GM12873 (cell line): ENCODE data around the gene CCR6.

Experiments used
- TF ChIP-seq, protein P1 (sequence below): IDR thresholded peaks from 2 replicates; pipeline ENCODE4 v1.5.1; 2012; ENCODE audit warnings: low read depth, mild to moderate bottlenecking, moderate library complexity, low read length, control low read depth; ENCODE audit not compliant: insufficient read depth; ENCODE audit errors: missing control alignments

CCR6 gene

DNA sequence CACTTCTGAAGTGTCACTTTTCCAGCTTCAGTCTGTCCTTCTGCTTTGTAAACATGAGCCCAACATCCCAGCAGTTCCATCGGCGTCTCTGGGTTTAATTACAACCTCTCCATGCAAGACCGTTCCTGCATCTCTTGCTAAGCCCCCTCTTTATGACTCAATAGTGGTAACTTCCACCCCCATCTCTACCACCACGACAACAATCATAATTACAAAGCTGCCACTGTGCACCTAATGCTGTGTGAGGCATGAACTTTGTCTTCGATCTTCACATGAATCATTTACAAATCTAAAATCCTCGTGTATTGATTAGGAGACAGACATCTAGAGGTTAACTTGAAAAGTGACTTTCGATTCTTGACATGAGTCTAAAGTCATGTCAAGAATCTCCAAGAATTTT is 4.9 kb upstream of the CCR6 start:
- TF ChIP-seq, protein P1, sequence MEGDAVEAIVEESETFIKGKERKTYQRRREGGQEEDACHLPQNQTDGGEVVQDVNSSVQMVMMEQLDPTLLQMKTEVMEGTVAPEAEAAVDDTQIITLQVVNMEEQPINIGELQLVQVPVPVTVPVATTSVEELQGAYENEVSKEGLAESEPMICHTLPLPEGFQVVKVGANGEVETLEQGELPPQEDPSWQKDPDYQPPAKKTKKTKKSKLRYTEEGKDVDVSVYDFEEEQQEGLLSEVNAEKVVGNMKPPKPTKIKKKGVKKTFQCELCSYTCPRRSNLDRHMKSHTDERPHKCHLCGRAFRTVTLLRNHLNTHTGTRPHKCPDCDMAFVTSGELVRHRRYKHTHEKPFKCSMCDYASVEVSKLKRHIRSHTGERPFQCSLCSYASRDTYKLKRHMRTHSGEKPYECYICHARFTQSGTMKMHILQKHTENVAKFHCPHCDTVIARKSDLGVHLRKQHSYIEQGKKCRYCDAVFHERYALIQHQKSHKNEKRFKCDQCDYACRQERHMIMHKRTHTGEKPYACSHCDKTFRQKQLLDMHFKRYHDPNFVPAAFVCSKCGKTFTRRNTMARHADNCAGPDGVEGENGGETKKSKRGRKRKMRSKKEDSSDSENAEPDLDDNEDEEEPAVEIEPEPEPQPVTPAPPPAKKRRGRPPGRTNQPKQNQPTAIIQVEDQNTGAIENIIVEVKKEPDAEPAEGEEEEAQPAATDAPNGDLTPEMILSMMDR = no peak

DNA sequence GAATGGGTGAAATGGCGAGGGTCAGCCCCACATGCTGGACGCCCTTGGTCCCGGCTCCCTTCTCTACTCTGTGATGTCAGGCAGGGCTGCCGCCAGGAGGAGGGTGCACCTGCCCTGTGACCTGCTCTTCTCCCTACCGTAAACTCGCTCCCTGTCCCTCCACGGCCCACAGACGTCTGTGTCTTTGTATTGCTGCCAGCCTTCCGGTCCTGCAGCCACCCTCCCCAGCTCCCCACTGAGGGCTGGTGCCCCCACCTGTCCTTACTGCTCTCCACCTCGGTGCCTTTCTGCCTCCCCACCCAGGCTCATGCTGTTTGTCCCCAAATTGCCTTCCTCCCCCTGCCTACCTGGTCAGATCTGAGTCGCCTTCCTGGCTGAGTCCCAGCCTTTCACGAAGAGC is 4.1 kb upstream of the CCR6 start:
- TF ChIP-seq, protein P1 = no peak

DNA sequence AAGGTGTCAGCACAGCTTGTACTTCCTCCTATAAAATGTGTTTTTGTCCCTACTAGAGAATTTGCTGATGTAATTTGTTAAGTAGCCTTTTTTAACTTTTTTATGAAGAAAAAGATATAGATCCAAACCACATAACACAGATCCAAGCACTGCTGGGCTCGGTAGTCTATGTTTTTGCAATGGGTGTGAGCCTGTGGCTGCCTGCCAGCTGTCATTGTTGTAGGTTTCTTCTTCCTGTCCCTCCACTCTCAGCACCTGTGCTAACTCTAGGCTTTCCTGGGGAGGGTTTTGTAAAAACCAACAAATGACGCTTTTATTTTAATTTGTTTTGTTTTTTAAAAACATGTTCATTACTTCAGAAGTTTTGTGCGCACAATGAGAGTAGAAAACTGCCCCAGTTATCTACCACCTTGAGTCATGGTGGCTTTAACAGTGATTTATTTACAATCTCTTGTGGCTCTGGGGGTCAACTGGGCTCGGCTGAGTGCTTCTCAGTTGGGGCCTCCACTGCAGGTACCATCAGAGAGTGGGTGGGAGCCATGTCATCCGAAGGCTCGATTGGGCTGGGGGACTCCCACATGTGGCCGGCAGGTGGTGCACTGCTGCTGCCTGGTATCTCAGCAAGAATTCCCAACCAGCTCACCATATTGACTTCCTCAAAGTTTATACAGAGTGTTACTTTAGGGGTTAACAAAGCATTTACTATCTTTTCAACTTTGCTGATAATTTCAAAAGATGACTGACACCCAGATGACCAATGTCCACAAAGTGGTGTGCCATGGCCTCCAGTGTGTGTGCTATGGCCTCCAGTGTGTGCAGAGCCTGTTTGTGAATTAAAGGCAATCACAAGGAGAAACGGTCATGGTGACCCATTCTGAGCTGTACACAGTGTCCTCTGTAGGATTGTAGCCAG is 3.0 kb upstream of the CCR6 start:
- TF ChIP-seq, protein P1 = peak; percentile 77

DNA sequence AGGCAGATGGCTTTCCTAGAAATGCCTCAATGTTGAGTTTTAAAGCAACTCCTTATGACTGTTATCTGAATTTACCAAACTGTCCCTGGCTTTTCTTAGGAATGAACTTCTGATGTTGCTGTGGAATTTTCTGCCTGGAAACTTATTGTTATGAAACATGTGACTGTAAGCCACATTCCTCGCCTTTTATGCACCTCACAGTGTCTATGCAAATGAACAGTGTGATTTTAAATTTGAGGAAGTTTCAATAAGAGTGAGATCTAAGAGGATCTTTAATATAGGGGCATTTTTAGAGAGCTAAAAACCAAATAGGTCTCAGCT is 2.4 kb upstream of the CCR6 start:
- TF ChIP-seq, protein P1 = no peak

DNA sequence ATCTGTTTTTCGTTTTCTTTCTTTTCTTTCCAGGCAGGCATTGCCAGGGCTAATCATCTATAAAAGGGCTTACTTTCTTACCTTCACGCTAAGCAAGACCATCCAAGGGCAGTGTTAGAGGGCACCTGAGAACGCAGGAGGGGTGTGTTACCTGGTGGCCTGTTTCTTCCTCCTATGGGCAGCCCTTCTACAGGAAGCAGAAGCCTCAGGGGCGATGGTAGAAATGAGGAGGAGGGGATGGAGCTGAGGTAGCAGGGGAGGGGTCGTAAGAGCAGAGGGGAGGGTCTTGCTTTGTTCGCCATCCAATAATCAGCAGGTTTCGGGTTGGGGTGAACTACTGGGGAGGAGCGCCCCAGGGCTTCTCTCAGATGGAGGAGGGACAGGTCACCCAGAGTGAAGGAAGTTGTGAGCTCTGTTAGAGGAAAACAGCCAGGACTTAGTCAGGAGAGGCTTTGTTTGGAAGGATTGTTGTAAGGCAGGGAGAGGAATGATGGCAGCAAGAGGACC is 1.5 kb upstream of the CCR6 start:
- TF ChIP-seq, protein P1 = no peak

DNA sequence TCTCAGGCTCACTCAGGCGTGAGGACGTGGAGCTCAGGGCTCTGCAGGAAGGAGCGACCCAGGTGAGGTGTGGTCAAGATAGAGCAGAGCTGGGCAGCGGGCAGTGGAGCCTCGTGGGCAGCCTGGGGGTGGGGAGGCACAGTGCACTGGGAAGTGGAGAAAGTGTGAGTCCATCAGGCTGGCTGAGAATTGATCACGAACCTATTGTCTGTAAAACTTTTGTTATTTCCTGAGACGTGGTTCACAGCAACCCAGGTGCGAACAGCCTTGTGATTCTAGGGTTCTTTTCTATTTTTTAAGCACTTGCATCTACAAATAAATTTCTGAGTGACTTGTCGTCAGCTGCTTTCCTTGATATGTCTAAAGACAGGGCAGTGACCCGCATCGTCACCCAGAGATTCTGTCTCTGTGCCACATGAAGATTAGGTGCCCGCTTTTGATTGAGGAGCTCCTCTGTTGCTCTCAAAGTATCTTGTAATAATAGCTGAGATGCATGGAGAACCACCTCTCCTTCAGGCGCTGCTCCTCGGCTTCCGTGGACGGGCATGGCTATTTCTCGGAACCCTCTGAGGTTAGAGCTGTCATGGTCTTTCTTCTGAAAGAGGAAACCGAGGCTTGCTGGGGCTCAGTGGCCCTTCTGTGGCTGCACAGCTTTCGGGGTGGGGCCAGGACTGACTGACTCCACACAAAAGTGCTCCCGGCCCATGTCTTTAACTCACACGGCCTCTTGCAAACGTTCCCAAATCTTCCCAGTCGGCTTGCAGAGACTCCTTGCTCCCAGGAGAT is 662 bp upstream of the CCR6 start:
- TF ChIP-seq, protein P1 = no peak

DNA sequence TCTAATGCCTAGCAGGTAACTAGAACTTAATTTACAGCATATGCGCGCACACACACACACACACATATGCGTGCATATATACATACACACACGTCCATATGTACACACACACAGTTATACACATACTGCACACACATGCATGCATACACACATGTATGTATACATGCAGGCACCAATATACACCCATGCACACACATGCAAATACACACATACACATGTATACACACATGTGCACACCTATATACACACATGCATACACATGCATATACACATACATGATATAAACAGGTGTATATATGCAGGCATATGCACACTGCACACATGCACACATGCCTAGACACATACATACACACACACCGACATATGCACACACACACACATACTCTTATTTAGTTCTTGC is 1.9 kb downstream of the CCR6 start:
- TF ChIP-seq, protein P1 = no peak
